Body of pancreas (tissue), 4 donors: Measurements from ENCODE around the gene DNMT3A. TPM values are rescaled to one million over a fixed set of nuclear protein-coding genes. Genes with fewer than 3 reads are reported as not detected.

ENCODE experiments used
- ATAC-seq: fragments of 150-250 bp; one replicate; pipeline ENCODE4 v1.9.1; 2016
- DNase-seq, 4 donors: peaks; one replicate each; pipeline ENCODE4 v3.0.0-alpha.2; 2019
- H3K27ac ChIP-seq, 4 donors: fragments of 200-600 bp; sonication (generic); 1 replicate in 3 of 4; 2 replicates in 1 of 4; pipeline versions ENCODE4 v1.5.1 to v1.6.1; 2016 to 2019; ENCODE audit warnings: mild to moderate bottlenecking in 1 of 4, mixed read lengths in 1 of 4, moderate library complexity in 1 of 4
- H3K27me3 ChIP-seq, 2 donors: fragments of 200-600 bp; sonication (generic); one replicate each; pipeline ENCODE4 v1.6.0; 2016; ENCODE audit warnings: mild to moderate bottlenecking in 1 of 2
- H3K36me3 ChIP-seq, 2 donors: fragments of 200-600 bp; sonication (generic); replicated peaks in 1 of 2; 2 replicates each; pipeline ENCODE4 v1.5.1; 2016; ENCODE audit warnings: low read depth in 2 of 2; ENCODE audit not compliant: insufficient read depth in 1 of 2
- H3K4me1 ChIP-seq: fragments of 200-600 bp; sonication (generic); one replicate; pipeline ENCODE4 v1.6.0; 2016
- H3K4me3 ChIP-seq, 2 donors: fragments of 200-600 bp; sonication (generic); 1 replicate in 1 of 2; 2 replicates in 1 of 2; pipeline ENCODE4 v1.5.1; 2016 to 2019
- H3K9me3 ChIP-seq, 3 donors: fragments of 200-600 bp; sonication (generic); 1 replicate in 2 of 3; 2 replicates in 1 of 3; pipeline ENCODE4 v1.5.1; 2016
- CTCF ChIP-seq, 7 experiments: fragments of 450-650 bp in 4 of 7; fragments of 200-600 bp in 3 of 7; sonication (generic) in 3 of 7; IDR thresholded peaks; one replicate each; pipeline ENCODE4 v1.5.1; 2016 to 2019; ENCODE audit warnings: antibody characterized with exemption in 7 of 7
- POLR2A ChIP-seq, 3 donors: fragments of 450-650 bp; IDR thresholded peaks; one replicate each; pipeline ENCODE4 v1.6.1; 2016; ENCODE audit warnings: antibody characterized with exemption in 3 of 3, mild to moderate bottlenecking in 2 of 3
- WGBS, 2 donors: methylation state at CpG; one replicate each; pipeline ENCODE4 v1.1.5; 2017; 5-methylcytosine and 5-hydroxymethylcytosine counted together
- intact Hi-C: fragments of 100-400 bp; cut with DNase I; formaldehyde crosslinking; loops from one replicate; pipeline ENCODE4 v1.15.1; 2023
- total RNA-seq, 2 donors: library from RNA; depleted of rRNA; stranded (reverse); fragments of >200 nt; gene quantifications; one replicate each; pipeline ENCODE4 v1.1.0, GENCODE V29; 2016

The DNMT3A gene
- total RNA-seq, 2 donors from 2014 or later: 18.7 to 27.4 TPM

GRCh38 chr2:25247792-25248512 is 93.8 kb downstream of the DNMT3A start:
- peaks cover 22 to 34% of the 10 kb centered on the region in 2 donors for H3K36me3 ChIP-seq
- no peak for DNase-seq
- H3K27ac ChIP-seq: no peak overlapping the region
- WGBS, 2 donors: 85 to 86% methylated on average over 20 of the region's 20 CpGs
- H3K4me1 ChIP-seq: peaks cover 12% of the 10 kb centered on the region
- no peaks in the 10 kb centered on the region for H3K27me3 ChIP-seq
- H3K4me3 ChIP-seq: no peak overlapping the region
- no peak for ATAC-seq
- intact Hi-C loops: no loop called here
- TF ChIP-seq POLR2A (IDR thresholded peaks at IDR 0.05) (no peak), CTCF (IDR thresholded peaks at IDR 0.05) (no peak)
- no peaks in the 10 kb centered on the region for H3K9me3 ChIP-seq

DNA sequence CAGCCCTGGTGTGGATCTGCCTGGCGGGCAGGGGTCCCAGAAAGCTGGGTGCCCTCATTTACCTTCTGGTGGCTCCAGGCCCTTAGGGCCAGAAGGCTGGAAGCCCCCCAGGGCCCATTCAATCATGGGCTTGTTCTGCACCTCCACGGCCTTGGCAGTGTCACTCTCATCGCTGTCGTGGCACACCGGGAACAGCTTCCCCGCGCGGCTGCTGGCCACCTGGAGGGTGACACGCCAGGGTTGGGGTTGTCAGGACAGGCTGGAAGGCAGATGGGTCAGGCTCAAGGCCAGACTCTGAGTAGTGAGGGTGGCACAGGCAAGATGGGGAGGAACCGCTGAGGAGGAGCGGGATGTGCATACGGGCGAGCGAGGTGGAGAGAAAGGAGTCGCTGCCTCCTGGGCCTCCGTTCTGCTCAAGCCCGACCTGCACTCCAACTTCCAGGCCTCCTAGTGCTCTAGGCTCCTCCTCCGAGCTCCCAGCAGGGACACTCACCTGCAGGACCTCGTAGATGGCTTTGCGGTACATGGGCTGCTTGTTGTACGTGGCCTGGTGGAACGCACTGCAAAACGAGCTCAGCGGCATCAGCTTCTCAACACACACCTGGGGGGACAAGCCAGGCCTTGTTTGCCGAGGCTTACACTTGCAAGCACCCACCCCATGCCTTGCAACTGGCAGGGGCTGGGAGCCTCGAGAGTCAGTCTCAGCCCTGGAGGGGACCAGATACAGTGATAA is 95.0 kb downstream of the DNMT3A start:
- 94 to 96% methylated on average over 21 to 25 of the region's 26 CpGs for WGBS, 2 donors
- Histone ChIP-seq H3K4me1 (peaks cover 6% of the 10 kb centered on the region), H3K9me3 (no peaks in the 10 kb centered on the region), H3K36me3 (peaks cover 22 to 36% of the 10 kb centered on the region in 2 donors), H3K27me3 (no peaks in the 10 kb centered on the region), H3K4me3 (no peak overlapping the region), H3K27ac (no peak overlapping the region)
- DNase-seq: no peak
- ATAC-seq: no peak
- intact Hi-C loops: no loop called here
- TF ChIP-seq CTCF (IDR thresholded peaks at IDR 0.05) (no peak), POLR2A (IDR thresholded peaks at IDR 0.05) (no peak)

DNA sequence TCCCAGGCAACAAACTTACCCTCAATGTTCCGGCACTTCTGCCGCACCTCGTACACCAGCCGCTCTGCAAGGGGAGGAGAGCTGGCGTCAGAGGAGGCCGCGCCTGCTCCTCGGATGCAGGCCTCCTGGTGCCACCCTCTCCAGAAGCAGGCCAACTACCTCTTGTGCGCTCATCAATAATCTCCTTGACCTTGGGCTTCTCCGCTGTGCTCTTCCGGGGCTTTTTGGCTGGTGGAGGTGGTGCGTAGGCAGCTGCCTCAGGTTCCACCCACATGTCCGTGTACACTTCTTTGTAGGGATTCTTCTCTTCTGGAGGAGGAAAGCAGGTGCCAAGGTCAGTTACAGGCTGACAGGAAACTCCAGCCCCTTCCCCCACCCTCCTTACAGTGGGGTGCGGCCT is 95.7 kb downstream of the DNMT3A start:
- TF ChIP-seq CTCF (IDR thresholded peaks at IDR 0.05): no peak
- no peak for TF ChIP-seq POLR2A (IDR thresholded peaks at IDR 0.05)
- H3K27ac ChIP-seq: no peak overlapping the region
- no peaks in the 10 kb centered on the region for H3K27me3 ChIP-seq
- ATAC-seq (no peak), DNase-seq (no peak)
- no peaks in the 10 kb centered on the region for H3K4me1 ChIP-seq
- no peak overlapping the region for H3K4me3 ChIP-seq
- no peaks in the 10 kb centered on the region for H3K9me3 ChIP-seq
- peaks cover 22 to 39% of the 10 kb centered on the region in 2 donors for H3K36me3 ChIP-seq
- WGBS, 2 donors: 88 to 91% methylated on average over 12 to 14 of the region's 14 CpGs
- intact Hi-C loops: no loop called here

DNA sequence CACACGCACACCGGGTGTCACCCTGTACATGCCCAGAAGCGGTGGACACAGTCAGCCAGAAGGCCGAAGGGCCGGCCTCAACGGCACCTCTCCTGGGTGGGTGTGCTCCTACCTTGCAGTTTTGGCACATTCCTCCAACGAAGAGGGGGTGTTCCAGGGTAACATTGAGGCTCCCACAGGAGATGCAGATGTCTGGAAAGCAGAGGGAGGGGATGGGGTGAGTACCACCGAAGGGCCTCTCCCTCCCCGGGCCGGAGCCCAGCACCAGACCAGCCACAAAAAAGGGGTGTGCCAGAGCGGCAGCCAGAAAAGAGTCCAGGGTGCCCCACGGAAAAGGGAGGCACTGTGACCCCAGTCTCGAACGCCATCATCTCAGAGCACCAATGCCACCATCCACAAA is 96.6 kb downstream of the DNMT3A start:
- Histone ChIP-seq H3K4me3 (no peak overlapping the region), H3K27me3 (no peaks in the 10 kb centered on the region), H3K27ac (no peak overlapping the region), H3K4me1 (no peaks in the 10 kb centered on the region), H3K9me3 (no peaks in the 10 kb centered on the region), H3K36me3 (peaks cover 22 to 47% of the 10 kb centered on the region in 2 donors)
- no peak for ATAC-seq
- DNase-seq: no peak
- TF ChIP-seq CTCF (IDR thresholded peaks at IDR 0.05) (no peak), POLR2A (IDR thresholded peaks at IDR 0.05) (no peak)
- 86 to 93% methylated on average over 13 to 14 of the region's 14 CpGs for whole genome bisulfite sequencing, 2 donors
- intact Hi-C loops: no loop called here
